ENCODE measurements around the gene INTS15.

INTS15 gene

GRCh38 chr7:6614953-6615722 is 25.3 kb downstream of the INTS15 start, which contains the start of gene ZNF853:
TSS of gene ZNF853 (plus strand) at chr7:6615610. CDS start at chr7:6616175, 565 bp downstream.
- H3K9me3 Mint-ChIP-seq: no peaks in the 10 kb centered on the region
- peak within 1 kb of the TSS; percentile 76 for H3K27ac Mint-ChIP-seq (ENCODE audit: low read depth)
- H3K4me3 Mint-ChIP-seq: peak within 1 kb of the TSS; percentile 86
- H3K27me3 Mint-ChIP-seq: no peaks in the 10 kb centered on the region
- no peak for DNase-seq (ENCODE audit: low spot score in 2 of 2)
- H3K4me1 Mint-ChIP-seq: peaks cover 37% of the 10 kb centered on the region
- H3K36me3 Mint-ChIP-seq (ENCODE audit: insufficient read depth): peaks cover 5% of the 10 kb centered on the region
- ATAC-seq (replicated peaks; ENCODE audit: extremely low read depth, poor library complexity, severe bottlenecking): peak; percentile 30

DNA sequence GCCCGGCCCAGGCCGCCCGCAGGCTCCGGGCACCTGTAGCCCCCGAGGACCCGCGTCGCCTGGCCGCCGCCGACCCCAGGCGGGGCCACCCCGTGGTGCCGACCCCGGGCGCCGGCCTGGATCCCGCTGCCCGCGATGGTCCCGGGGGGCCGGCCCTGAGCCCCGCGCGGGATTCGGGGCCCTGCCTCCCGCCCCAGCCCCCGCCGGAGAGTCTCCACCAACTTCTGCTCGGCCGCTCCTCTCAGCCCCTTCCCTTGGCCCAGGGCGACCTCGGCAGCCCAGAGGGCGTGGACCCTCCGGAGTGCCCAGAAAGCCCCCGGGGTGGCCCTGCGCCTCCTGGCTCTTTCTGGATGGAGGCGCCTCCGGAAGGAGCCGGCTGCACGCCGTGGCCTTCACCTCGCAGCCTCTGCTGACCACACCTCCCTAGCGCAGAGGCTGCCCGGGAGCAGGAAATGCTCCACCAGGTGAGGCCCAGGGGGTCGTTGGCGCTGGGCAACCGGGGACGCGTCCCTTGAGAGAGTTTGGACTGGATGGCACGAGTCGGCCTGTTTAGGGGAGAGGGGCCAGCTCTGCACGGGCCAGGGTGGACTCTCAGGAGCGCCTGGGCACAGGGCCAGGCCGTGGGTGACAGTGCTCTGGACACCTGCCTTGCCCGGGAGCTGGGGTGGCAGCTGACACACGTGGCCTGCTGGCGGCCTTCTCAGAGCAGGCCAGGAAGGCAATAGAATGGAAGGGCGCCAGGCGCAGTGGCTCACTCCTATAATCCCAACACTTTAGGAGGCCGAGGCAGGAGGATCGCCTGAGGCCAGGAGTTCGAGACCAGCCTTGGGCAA is 26.1 kb downstream of the INTS15 start:
- peak overlapping the region; percentile 76 for H3K27ac Mint-ChIP-seq (ENCODE audit: low read depth)
- no peaks in the 10 kb centered on the region for H3K27me3 Mint-ChIP-seq
- peaks cover 44% of the 10 kb centered on the region for H3K4me1 Mint-ChIP-seq
- H3K36me3 Mint-ChIP-seq (ENCODE audit: insufficient read depth): peaks cover 2% of the 10 kb centered on the region
- H3K4me3 Mint-ChIP-seq: peak overlapping the region; percentile 72
- no peaks in the 10 kb centered on the region for H3K9me3 Mint-ChIP-seq
- ATAC-seq (replicated peaks; ENCODE audit: extremely low read depth, poor library complexity, severe bottlenecking) (no peak), DNase-seq (ENCODE audit: low spot score in 2 of 2) (no peak)

GRCh38 chr7:6616854-6617643 is 27.2 kb downstream of the INTS15 start:
- H3K9me3 Mint-ChIP-seq: no peaks in the 10 kb centered on the region
- H3K4me3 Mint-ChIP-seq: peak overlapping the region; percentile 72
- H3K27ac Mint-ChIP-seq (ENCODE audit: low read depth): peak overlapping the region; percentile 22
- peaks cover 5% of the 10 kb centered on the region for H3K36me3 Mint-ChIP-seq (ENCODE audit: insufficient read depth)
- H3K4me1 Mint-ChIP-seq: peaks cover 48% of the 10 kb centered on the region
- ATAC-seq (replicated peaks; ENCODE audit: extremely low read depth, poor library complexity, severe bottlenecking): no peak
- H3K27me3 Mint-ChIP-seq: no peaks in the 10 kb centered on the region
- DNase-seq (ENCODE audit: low spot score in 2 of 2): no peak

GRCh38 chr7:6618621-6619020 is 28.8 kb downstream of the INTS15 start:
- peak overlapping the region; percentile 22 for H3K27ac Mint-ChIP-seq (ENCODE audit: low read depth)
- DNase-seq (ENCODE audit: low spot score in 2 of 2) (no peak), ATAC-seq (replicated peaks; ENCODE audit: extremely low read depth, poor library complexity, severe bottlenecking) (no peak)
- H3K27me3 Mint-ChIP-seq: no peaks in the 10 kb centered on the region
- H3K4me3 Mint-ChIP-seq: peak overlapping the region; percentile 27
- peaks cover 5% of the 10 kb centered on the region for H3K36me3 Mint-ChIP-seq (ENCODE audit: insufficient read depth)
- no peaks in the 10 kb centered on the region for H3K9me3 Mint-ChIP-seq
- peaks cover 50% of the 10 kb centered on the region for H3K4me1 Mint-ChIP-seq

DNA sequence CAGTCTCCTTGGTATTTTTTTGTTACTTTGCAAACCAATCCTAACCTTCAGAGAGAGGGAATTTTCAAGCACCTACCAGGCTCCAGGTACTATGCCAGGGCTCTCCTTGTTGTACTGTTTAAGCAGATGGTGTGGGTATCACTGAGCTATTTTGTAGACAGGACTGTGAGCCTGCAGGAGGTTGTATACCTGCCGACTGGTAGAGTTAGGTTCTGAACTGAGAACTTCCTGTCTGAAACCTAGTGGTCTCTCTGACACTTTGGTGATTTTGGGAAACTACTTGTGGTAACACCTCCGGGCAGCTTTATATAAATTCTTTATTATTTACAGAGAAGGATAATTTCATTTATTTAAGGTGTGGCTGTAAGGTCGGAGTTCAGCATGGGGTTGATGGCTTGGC is 30.1 kb downstream of the INTS15 start:
- peaks cover 54% of the 10 kb centered on the region for H3K4me1 Mint-ChIP-seq
- ATAC-seq (replicated peaks; ENCODE audit: extremely low read depth, poor library complexity, severe bottlenecking) (peak; percentile 46), DNase-seq (ENCODE audit: low spot score in 2 of 2) (no peak)
- H3K36me3 Mint-ChIP-seq (ENCODE audit: insufficient read depth): peaks cover 3% of the 10 kb centered on the region
- H3K9me3 Mint-ChIP-seq: no peaks in the 10 kb centered on the region
- H3K27ac Mint-ChIP-seq (ENCODE audit: low read depth): peak overlapping the region; percentile 92
- no peaks in the 10 kb centered on the region for H3K27me3 Mint-ChIP-seq
- H3K4me3 Mint-ChIP-seq: peak overlapping the region; percentile 70

- Mint-ChIP-seq H3K36me3 (ENCODE audit: insufficient read depth) (peaks cover 3% of the 10 kb centered on the region), H3K4me3 (peak overlapping the region; percentile 70), H3K4me1 (peaks cover 54% of the 10 kb centered on the region), H3K9me3 (no peaks in the 10 kb centered on the region), H3K27ac (ENCODE audit: low read depth) (peak overlapping the region; percentile 92), H3K27me3 (no peaks in the 10 kb centered on the region)
- DNase-seq (ENCODE audit: low spot score in 2 of 2): peak in 1 of 2 donors; percentile 22
- peak; percentile 34 for ATAC-seq (replicated peaks; ENCODE audit: extremely low read depth, poor library complexity, severe bottlenecking)
Observed at GRCh38 chr7:6621195-6622133, 31.6 kb downstream of the INTS15 start.

DNA sequence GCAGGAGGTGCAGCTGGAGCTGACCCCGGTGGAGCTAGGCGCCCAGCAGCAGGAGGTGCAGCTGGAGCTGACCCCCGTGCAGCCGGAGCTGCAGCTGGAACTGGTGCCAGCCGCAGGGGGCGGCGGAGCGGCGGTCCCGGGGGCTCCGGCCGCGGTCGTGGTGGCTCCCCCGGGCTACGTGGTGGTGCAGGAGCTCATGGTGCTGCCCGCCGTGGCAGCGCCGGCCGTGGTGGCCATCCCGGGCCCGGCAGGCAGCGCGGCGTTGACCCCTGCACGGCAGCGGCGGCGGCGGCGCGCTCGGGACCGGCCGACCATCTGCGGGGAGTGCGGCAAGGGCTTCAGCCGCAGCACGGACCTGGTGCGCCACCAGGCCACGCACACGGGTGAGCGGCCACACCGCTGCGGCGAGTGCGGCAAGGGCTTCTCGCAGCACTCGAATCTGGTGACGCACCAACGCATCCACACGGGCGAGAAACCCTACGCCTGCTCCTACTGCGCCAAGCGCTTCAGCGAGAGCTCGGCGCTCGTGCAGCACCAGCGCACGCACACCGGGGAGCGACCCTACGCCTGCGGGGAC is 32.4 kb downstream of the INTS15 start:
- ATAC-seq (replicated peaks; ENCODE audit: extremely low read depth, poor library complexity, severe bottlenecking) (no peak), DNase-seq (ENCODE audit: low spot score in 2 of 2) (no peak)
- H3K9me3 Mint-ChIP-seq: no peaks in the 10 kb centered on the region
- peak overlapping the region; percentile 70 for H3K4me3 Mint-ChIP-seq
- peaks cover 54% of the 10 kb centered on the region for H3K4me1 Mint-ChIP-seq
- peaks cover 3% of the 10 kb centered on the region for H3K36me3 Mint-ChIP-seq (ENCODE audit: insufficient read depth)
- no peak overlapping the region for H3K27ac Mint-ChIP-seq (ENCODE audit: low read depth)
- no peaks in the 10 kb centered on the region for H3K27me3 Mint-ChIP-seq

GRCh38 chr7:6623589-6624245 is 33.9 kb downstream of the INTS15 start:
- no peak for DNase-seq (ENCODE audit: low spot score in 2 of 2)
- peak overlapping the region; percentile 79 for H3K4me3 Mint-ChIP-seq
- no peaks in the 10 kb centered on the region for H3K9me3 Mint-ChIP-seq

DNA sequence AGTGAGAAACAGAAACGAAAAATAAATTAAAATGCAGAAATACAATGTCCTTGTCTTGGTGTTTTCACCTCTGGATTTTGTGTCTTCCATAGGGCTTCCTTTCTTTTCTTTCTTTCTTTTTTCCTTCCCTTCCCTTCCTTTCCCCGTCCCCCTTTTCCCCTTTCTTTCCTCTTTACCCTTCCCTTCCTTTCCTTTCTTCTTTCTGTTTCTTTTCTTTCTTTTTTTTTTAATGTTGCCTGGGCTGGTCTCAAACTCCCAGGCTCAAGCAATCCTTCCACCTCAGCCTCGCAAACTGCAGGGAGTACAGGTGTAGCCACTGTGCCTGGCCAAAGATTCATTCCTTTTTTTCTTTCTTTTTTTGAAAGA is 34.4 kb downstream of the INTS15 start:
- Mint-ChIP-seq H3K27me3 (no peaks in the 10 kb centered on the region), H3K36me3 (ENCODE audit: insufficient read depth) (peaks cover 3% of the 10 kb centered on the region), H3K4me1 (peaks cover 43% of the 10 kb centered on the region), H3K27ac (ENCODE audit: low read depth) (peak overlapping the region; percentile 94), H3K4me3 (peak overlapping the region; percentile 79), H3K9me3 (no peaks in the 10 kb centered on the region)
- ATAC-seq (replicated peaks; ENCODE audit: extremely low read depth, poor library complexity, severe bottlenecking): no peak
- no peak for DNase-seq (ENCODE audit: low spot score in 2 of 2)

More at GRCh38 chr7:6623589-6624245, 33.9 kb downstream of the INTS15 start:
- peak overlapping the region; percentile 94 for H3K27ac Mint-ChIP-seq (ENCODE audit: low read depth)
- peaks cover 48% of the 10 kb centered on the region for H3K4me1 Mint-ChIP-seq
- ATAC-seq (replicated peaks; ENCODE audit: extremely low read depth, poor library complexity, severe bottlenecking): peak; percentile 50
- H3K27me3 Mint-ChIP-seq: no peaks in the 10 kb centered on the region
- H3K36me3 Mint-ChIP-seq (ENCODE audit: insufficient read depth): peaks cover 3% of the 10 kb centered on the region

- H3K36me3 Mint-ChIP-seq (ENCODE audit: insufficient read depth): no peaks in the 10 kb centered on the region
Observed at GRCh38 chr7:6628045-6628444, 38.2 kb downstream of the INTS15 start.

More at GRCh38 chr7:6628045-6628444, 38.2 kb downstream of the INTS15 start:
- ATAC-seq (replicated peaks; ENCODE audit: extremely low read depth, poor library complexity, severe bottlenecking): no peak
- Mint-ChIP-seq H3K9me3 (no peaks in the 10 kb centered on the region), H3K4me1 (peaks cover 17% of the 10 kb centered on the region), H3K27me3 (no peaks in the 10 kb centered on the region), H3K4me3 (no peak overlapping the region), H3K27ac (ENCODE audit: low read depth) (peak overlapping the region; percentile 19)
- DNase-seq (ENCODE audit: low spot score in 2 of 2): no peak

Data from central memory CD8-positive, alpha-beta T cell (primary cell).